BLaER1 (cell line): Measurements from ENCODE around the gene CELF4.

Experiments used
- H3K27ac ChIP-seq: shearing (Covaris generic); formaldehyde crosslinking; 2 replicates; pipeline ENCODE4 v1.8.1; 2022
- H3K27me3 ChIP-seq: shearing (Covaris generic); formaldehyde crosslinking; 2 replicates; pipeline ENCODE4 v1.8.1; 2022
- H3K36me3 ChIP-seq: shearing (Covaris generic); formaldehyde crosslinking; 2 replicates; pipeline ENCODE4 v1.8.1; 2022
- H3K4me1 ChIP-seq: shearing (Covaris generic); formaldehyde crosslinking; 2 replicates; pipeline ENCODE4 v1.8.1; 2022
- H3K4me2 ChIP-seq: shearing (Covaris generic); formaldehyde crosslinking; 2 replicates; pipeline ENCODE4 v1.8.1; 2022
- H3K4me3 ChIP-seq: shearing (Covaris generic); formaldehyde crosslinking; 2 replicates; pipeline ENCODE4 v1.8.1; 2022
- H3K9ac ChIP-seq: shearing (Covaris generic); formaldehyde crosslinking; 2 replicates; pipeline ENCODE4 v1.8.1; 2022
- H3K9me3 ChIP-seq: shearing (Covaris generic); formaldehyde crosslinking; 2 replicates; pipeline ENCODE4 v1.8.1; 2022
- H4K20me1 ChIP-seq: shearing (Covaris generic); formaldehyde crosslinking; 2 replicates; pipeline ENCODE4 v1.8.1; 2022
- Cebpa-rat ChIP-seq: shearing (Covaris generic); IDR thresholded peaks from 2 replicates; pipeline ENCODE4 v1.8.1; 2022

The CELF4 gene

GRCh38 chr18:37246779-37247340 lies 318.7 kb downstream of the CELF4 start:
- Histone ChIP-seq H3K4me1 (peaks cover 5% of the 10 kb centered on the region; the same call in 1 of the 2 replicates), H3K4me2 (no peak overlapping the region), H3K36me3 (no peaks in the 10 kb centered on the region), H3K4me3 (no peak overlapping the region), H3K9ac (no peak overlapping the region), H3K27me3 (no peaks in the 10 kb centered on the region), H4K20me1 (no peaks in the 10 kb centered on the region), H3K27ac (no peak overlapping the region), H3K9me3 (no peaks in the 10 kb centered on the region)
- TF ChIP-seq Cebpa-rat = no peak

- no peaks in the 10 kb centered on the region for H3K4me1 ChIP-seq
- no peak overlapping the region for H3K4me2 ChIP-seq
- no peak overlapping the region for H3K9ac ChIP-seq
- H3K9me3 ChIP-seq = no peaks in the 10 kb centered on the region
- H3K4me3 ChIP-seq = no peak overlapping the region
- TF ChIP-seq Cebpa-rat = no peak
- H4K20me1 ChIP-seq = no peaks in the 10 kb centered on the region
- H3K36me3 ChIP-seq = no peaks in the 10 kb centered on the region
- H3K27me3 ChIP-seq = no peaks in the 10 kb centered on the region
- H3K27ac ChIP-seq = no peak overlapping the region
Measured at GRCh38 chr18:37244618-37245017, 321.0 kb downstream of the CELF4 start.

- H3K4me2 ChIP-seq = no peak overlapping the region
- no peaks in the 10 kb centered on the region for H3K36me3 ChIP-seq
- no peaks in the 10 kb centered on the region for H3K9me3 ChIP-seq
- no peak overlapping the region for H3K27ac ChIP-seq
- H3K9ac ChIP-seq = no peak overlapping the region
- H3K4me3 ChIP-seq = no peak overlapping the region
- H4K20me1 ChIP-seq = no peaks in the 10 kb centered on the region
- TF ChIP-seq Cebpa-rat = no peak
- no peaks in the 10 kb centered on the region for H3K27me3 ChIP-seq
- no peaks in the 10 kb centered on the region for H3K4me1 ChIP-seq
Measured at GRCh38 chr18:37243741-37244140, 321.9 kb downstream of the CELF4 start.

GRCh38 chr18:37242826-37243560 lies 322.6 kb downstream of the CELF4 start:
- H3K9me3 ChIP-seq = no peaks in the 10 kb centered on the region
- no peaks in the 10 kb centered on the region for H4K20me1 ChIP-seq
- H3K36me3 ChIP-seq = no peaks in the 10 kb centered on the region
- H3K4me2 ChIP-seq = no peak overlapping the region
- H3K4me3 ChIP-seq = no peak overlapping the region
- H3K27me3 ChIP-seq = no peaks in the 10 kb centered on the region
- no peak for TF ChIP-seq Cebpa-rat
- no peak overlapping the region for H3K27ac ChIP-seq
- no peak overlapping the region for H3K9ac ChIP-seq
- no peaks in the 10 kb centered on the region for H3K4me1 ChIP-seq

- H3K4me3 ChIP-seq = no peak overlapping the region
- no peaks in the 10 kb centered on the region for H3K27me3 ChIP-seq
- no peaks in the 10 kb centered on the region for H4K20me1 ChIP-seq
- H3K4me2 ChIP-seq = no peak overlapping the region
- H3K27ac ChIP-seq = no peak overlapping the region
- H3K36me3 ChIP-seq = no peaks in the 10 kb centered on the region
- no peaks in the 10 kb centered on the region for H3K4me1 ChIP-seq
- no peak overlapping the region for H3K9ac ChIP-seq
- H3K9me3 ChIP-seq = no peaks in the 10 kb centered on the region
- TF ChIP-seq Cebpa-rat = no peak
Measured at GRCh38 chr18:37242091-37242490, 323.5 kb downstream of the CELF4 start.

- H3K9ac ChIP-seq = no peak overlapping the region
- TF ChIP-seq Cebpa-rat = no peak
- H3K4me3 ChIP-seq = no peak overlapping the region
- no peak overlapping the region for H3K4me2 ChIP-seq
- H3K27ac ChIP-seq = no peak overlapping the region
- H3K36me3 ChIP-seq = no peaks in the 10 kb centered on the region
- no peaks in the 10 kb centered on the region for H3K27me3 ChIP-seq
- H3K9me3 ChIP-seq = no peaks in the 10 kb centered on the region
- H4K20me1 ChIP-seq = no peaks in the 10 kb centered on the region
- no peaks in the 10 kb centered on the region for H3K4me1 ChIP-seq
Measured at GRCh38 chr18:37238282-37239108, 327.1 kb downstream of the CELF4 start.

GRCh38 chr18:37235583-37235982 lies 330.0 kb downstream of the CELF4 start:
- Histone ChIP-seq H3K27ac (no peak overlapping the region), H3K9me3 (no peaks in the 10 kb centered on the region), H3K9ac (no peak overlapping the region), H3K4me1 (no peaks in the 10 kb centered on the region), H4K20me1 (no peaks in the 10 kb centered on the region), H3K36me3 (no peaks in the 10 kb centered on the region), H3K4me3 (no peak overlapping the region), H3K4me2 (no peak overlapping the region), H3K27me3 (no peaks in the 10 kb centered on the region)
- no peak for TF ChIP-seq Cebpa-rat

- Histone ChIP-seq H3K9ac (no peak overlapping the region), H4K20me1 (no peaks in the 10 kb centered on the region), H3K4me3 (no peak overlapping the region), H3K27me3 (no peaks in the 10 kb centered on the region), H3K9me3 (no peaks in the 10 kb centered on the region), H3K36me3 (no peaks in the 10 kb centered on the region), H3K4me2 (no peak overlapping the region), H3K4me1 (no peaks in the 10 kb centered on the region), H3K27ac (no peak overlapping the region)
- no peak for TF ChIP-seq Cebpa-rat
Measured at GRCh38 chr18:37231251-37231650, 334.3 kb downstream of the CELF4 start.

- H3K9ac ChIP-seq = no peak overlapping the region
- H3K4me3 ChIP-seq = no peak overlapping the region
- peaks cover 2% of the 10 kb centered on the region for H3K4me1 ChIP-seq
- no peaks in the 10 kb centered on the region for H3K27me3 ChIP-seq
- H3K36me3 ChIP-seq = no peaks in the 10 kb centered on the region
- H3K9me3 ChIP-seq = no peaks in the 10 kb centered on the region
- no peak overlapping the region for H3K27ac ChIP-seq
- no peak overlapping the region for H3K4me2 ChIP-seq
- H4K20me1 ChIP-seq = no peaks in the 10 kb centered on the region
- TF ChIP-seq Cebpa-rat = no peak
Measured at GRCh38 chr18:37230768-37231167, 334.8 kb downstream of the CELF4 start.

- Histone ChIP-seq H3K36me3 (0 out of 2 replicates have a peak, but pooled peaks cover 5% of the 10 kb centered on the region), H3K4me1 (peaks cover 16% of the 10 kb centered on the region), H3K9ac (no peak overlapping the region), H3K9me3 (no peaks in the 10 kb centered on the region), H3K27me3 (no peaks in the 10 kb centered on the region), H3K4me3 (no peak overlapping the region), H3K4me2 (peak overlapping the region; percentile 53), H3K27ac (0 out of 2 replicates have a peak overlapping the region, but pooled peaks have one; percentile 5), H4K20me1 (no peaks in the 10 kb centered on the region)
- no peak for TF ChIP-seq Cebpa-rat
Measured at GRCh38 chr18:37225279-37225678, 340.3 kb downstream of the CELF4 start.
